Activated T-helper 17 cell treated with anti-CD3 and anti-CD28 coated beads, Interleukin-2, amount 50 U/mL, for 72 hours (primary cell): ENCODE results near the gene HLA-DQB1. TPM values are rescaled to one million over a fixed set of nuclear protein-coding genes. Genes with fewer than 3 reads are reported as not detected.

Source experiments
- total RNA-seq, 2 donors: library from RNA; stranded (reverse); gene quantifications; one replicate each; pipeline ENCODE4 v1.2.3, GENCODE V29; 2022

Gene HLA-DQB1
- total RNA-seq, 2 donors from 2014 or later, result 3.4 to 25.5 TPM

Other genes starting within 250 kb of the HLA-DQB1 start
- gene HLA-DRA, start 226.8 kb downstream of the HLA-DQB1 start, total RNA-seq, result 100 to 1,000 TPM in 1 of 2 donors, 10 to 100 TPM in 1; 13.6 to 170 TPM
- gene HLA-DRB5, start 136.4 kb downstream of the HLA-DQB1 start, total RNA-seq, result 10 to 100 TPM in 1 of 2 donors, 1 to 10 TPM in 1; 1.5 to 17.6 TPM
- gene HLA-DRB1, start 76.8 kb downstream of the HLA-DQB1 start, total RNA-seq, result 100 to 1,000 TPM in 1 of 2 donors, 10 to 100 TPM in 1; 11.4 to 109 TPM
- 10 to 100 TPM in 1 of 2 donors, 1 to 10 TPM in 1; 1.1 to 11.6 TPM for gene HLA-DQA1, start 29.3 kb downstream of the HLA-DQB1 start, total RNA-seq
- under 1 TPM; 0.17 to 0.77 TPM for gene HLA-DQA2, start 74.7 kb upstream of the HLA-DQB1 start, total RNA-seq
- gene HLA-DQB2, start 96.9 kb upstream of the HLA-DQB1 start, total RNA-seq, result 1 to 10 TPM; 1.5 to 2.0 TPM
- gene HLA-DOB, start 150.3 kb upstream of the HLA-DQB1 start, total RNA-seq, result 1 to 10 TPM; 2.8 to 4.2 TPM
- 100 to 1,000 TPM in 1 of 2 donors, 10 to 100 TPM in 1; 94.0 to 169 TPM for gene TAP2, start 172.1 kb upstream of the HLA-DQB1 start, total RNA-seq
- 100 to 1,000 TPM; 286 to 344 TPM for gene PSMB8, start 177.4 kb upstream of the HLA-DQB1 start, total RNA-seq
- 100 to 1,000 TPM; 302 to 387 TPM for gene TAP1, start 187.0 kb upstream of the HLA-DQB1 start, total RNA-seq
- gene PSMB9, start 187.5 kb upstream of the HLA-DQB1 start, total RNA-seq, result 100 to 1,000 TPM; 203 to 215 TPM